ENCODE data around the gene GABRR2.

Gene GABRR2

GRCh38 chr6:89269981-89270380, 45.1 kb downstream of the GABRR2 start:
- no peak for TF ChIP-seq CTCF (IDR thresholded peaks at IDR 0.05; ENCODE audit: low read depth, low read length, missing control alignments)
- no peak for DNase-seq (ENCODE audit: low read depth)
- in situ Hi-C loops (cut with HindIII; ENCODE audit: low sequenced_read_pairs): no loop called here
- H3K4me3 ChIP-seq (ENCODE audit: low read depth, low read length): no peak overlapping the region

DNA sequence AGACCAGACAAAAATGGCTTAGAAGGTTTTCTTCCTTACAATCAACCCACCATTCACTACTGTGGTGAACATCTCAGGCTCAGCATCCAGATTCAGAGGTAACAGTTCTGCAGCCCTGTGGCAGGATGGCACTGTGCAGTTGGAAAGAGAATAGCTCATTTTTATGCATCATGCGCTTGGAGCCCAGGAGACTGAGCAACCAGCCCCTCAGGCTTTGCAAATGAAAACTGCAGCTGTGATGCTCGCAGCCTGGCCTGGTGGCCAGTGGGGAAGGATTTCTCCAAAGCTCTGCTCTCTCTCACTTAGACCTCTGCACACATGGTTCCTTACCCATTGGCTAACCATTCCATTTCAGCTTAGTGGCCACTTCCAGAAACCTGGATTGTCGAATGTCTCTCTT, 45.8 kb downstream of the GABRR2 start:
- no peak for TF ChIP-seq CTCF (IDR thresholded peaks at IDR 0.05; ENCODE audit: low read depth, low read length, missing control alignments)
- in situ Hi-C loops (cut with HindIII; ENCODE audit: low sequenced_read_pairs): no loop called here
- no peak overlapping the region for H3K4me3 ChIP-seq (ENCODE audit: low read depth, low read length)
- DNase-seq (ENCODE audit: low read depth): no peak

GRCh38 chr6:89268776-89269175, 46.3 kb downstream of the GABRR2 start:
- H3K4me3 ChIP-seq (ENCODE audit: low read depth, low read length): no peak overlapping the region
- in situ Hi-C loops (cut with HindIII; ENCODE audit: low sequenced_read_pairs): no loop called here
- TF ChIP-seq CTCF (IDR thresholded peaks at IDR 0.05; ENCODE audit: low read depth, low read length, missing control alignments): no peak
- peak; percentile 20 for DNase-seq (ENCODE audit: low read depth)

- in situ Hi-C loops (cut with HindIII; ENCODE audit: low sequenced_read_pairs): no loop called here
Measured at GRCh38 chr6:89267918-89268317, 47.2 kb downstream of the GABRR2 start.

GRCh38 chr6:89264296-89264695, 50.8 kb downstream of the GABRR2 start:
- no peak for TF ChIP-seq CTCF (IDR thresholded peaks at IDR 0.05; ENCODE audit: low read depth, low read length, missing control alignments)

More at GRCh38 chr6:89267918-89268317, 47.2 kb downstream of the GABRR2 start:
- TF ChIP-seq CTCF (IDR thresholded peaks at IDR 0.05; ENCODE audit: low read depth, low read length, missing control alignments): no peak
- no peak overlapping the region for H3K4me3 ChIP-seq (ENCODE audit: low read depth, low read length)
- no peak for DNase-seq (ENCODE audit: low read depth)

GRCh38 chr6:89260832-89261231, 54.3 kb downstream of the GABRR2 start:
- no peak for TF ChIP-seq CTCF (IDR thresholded peaks at IDR 0.05; ENCODE audit: low read depth, low read length, missing control alignments)
- no peak for DNase-seq (ENCODE audit: low read depth)
- in situ Hi-C loops (cut with HindIII; ENCODE audit: low sequenced_read_pairs): no loop called here

More at GRCh38 chr6:89264296-89264695, 50.8 kb downstream of the GABRR2 start:
- in situ Hi-C loops (cut with HindIII; ENCODE audit: low sequenced_read_pairs): no loop called here
- no peak for DNase-seq (ENCODE audit: low read depth)
- H3K4me3 ChIP-seq (ENCODE audit: low read depth, low read length): no peak overlapping the region

DNA sequence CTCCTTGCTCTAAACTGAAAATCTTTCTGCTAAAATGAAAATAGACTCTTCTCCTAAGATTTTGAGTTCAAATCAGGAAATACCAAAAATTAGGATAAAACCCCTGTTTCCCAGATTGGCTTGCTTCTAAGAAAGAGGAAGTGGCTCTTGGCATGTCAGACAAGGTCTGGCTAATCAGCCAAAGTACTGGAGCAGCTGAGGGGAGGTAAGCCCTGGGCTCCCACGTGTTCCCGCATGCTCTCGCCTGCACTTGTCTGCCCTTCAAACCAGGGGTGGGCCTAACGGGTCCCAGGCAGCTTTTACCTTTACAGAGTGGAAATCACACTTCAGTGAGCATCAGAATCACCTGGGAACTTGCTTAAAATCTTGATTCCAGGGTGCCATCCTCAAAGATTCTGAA, 54.8 kb downstream of the GABRR2 start:
- DNase-seq (ENCODE audit: low read depth): no peak
- no peak for TF ChIP-seq CTCF (IDR thresholded peaks at IDR 0.05; ENCODE audit: low read depth, low read length, missing control alignments)
- no peak overlapping the region for H3K4me3 ChIP-seq (ENCODE audit: low read depth, low read length)
- in situ Hi-C loops (cut with HindIII; ENCODE audit: low sequenced_read_pairs): no loop called here

More at GRCh38 chr6:89260832-89261231, 54.3 kb downstream of the GABRR2 start:
- no peak overlapping the region for H3K4me3 ChIP-seq (ENCODE audit: low read depth, low read length)
